ENCODE results near the gene SHLD1. TPM values are rescaled to one million over a fixed set of nuclear protein-coding genes. Genes with fewer than 3 reads are reported as not detected.

The SHLD1 gene
- total and polyA plus RNA-seq, 2 donors (not counting 1 experiment from before 2014, with no cell fraction given), result 3.3 to 4.2 TPM

DNA sequence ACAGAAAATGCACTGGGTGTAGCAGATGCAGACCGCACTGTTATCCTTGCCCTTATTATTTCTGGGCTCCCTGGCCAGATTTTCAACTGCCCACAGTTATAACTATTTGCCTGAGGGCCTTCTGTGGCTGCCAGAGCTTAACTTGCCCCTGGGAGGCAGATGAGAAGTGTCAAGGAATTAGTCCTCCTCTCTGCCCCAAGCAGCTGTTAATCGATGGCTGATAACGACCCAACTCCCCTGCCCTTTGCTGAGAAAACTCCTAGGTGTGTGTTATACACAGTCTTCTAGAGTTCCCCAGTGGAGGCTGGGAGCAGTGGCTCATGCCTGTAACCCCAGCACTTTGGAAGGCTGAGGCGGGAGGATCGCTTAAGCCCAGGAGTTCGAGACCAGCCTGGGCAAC lies 44.4 kb upstream of the SHLD1 start:
- Histone ChIP-seq H3K4me1 (ENCODE audit: control insufficient read depth, extremely low read depth, insufficient read depth, low read length) (no peaks in the 10 kb centered on the region), H3K79me2 (ENCODE audit: control insufficient read depth, insufficient read depth, low read length) (no peaks in the 10 kb centered on the region), H3K36me3 (ENCODE audit: control insufficient read depth, insufficient read depth, low read length) (no peaks in the 10 kb centered on the region), H3K4me3 (replicated peaks in 1 of 4; ENCODE audit: control extremely low read depth in 1 of 4, insufficient read depth in 1 of 4, low read depth in 3 of 4, low read length in 4 of 4) (no peak overlapping the region), H4K20me1 (ENCODE audit: control insufficient read depth, extremely low read depth, insufficient read depth, low read length) (no peaks in the 10 kb centered on the region), H3K27ac (ENCODE audit: insufficient read depth, low read length) (no peak overlapping the region), H3K9me3 (ENCODE audit: control insufficient read depth, insufficient read depth, low read depth, low read length) (no peaks in the 10 kb centered on the region), H3K9ac (ENCODE audit: insufficient read depth, low read length) (no peak overlapping the region), H2AFZ (ENCODE audit: low read length) (no peak overlapping the region), H3K27me3 (ENCODE audit: control insufficient read depth, insufficient read depth, low read length) (no peaks in the 10 kb centered on the region), H3K4me2 (ENCODE audit: extremely low read depth, insufficient read depth, low read length) (no peak overlapping the region)
- DNase-seq (ENCODE audit: low read depth in 2 of 2), result no peak
- TF ChIP-seq, protein P1, sequence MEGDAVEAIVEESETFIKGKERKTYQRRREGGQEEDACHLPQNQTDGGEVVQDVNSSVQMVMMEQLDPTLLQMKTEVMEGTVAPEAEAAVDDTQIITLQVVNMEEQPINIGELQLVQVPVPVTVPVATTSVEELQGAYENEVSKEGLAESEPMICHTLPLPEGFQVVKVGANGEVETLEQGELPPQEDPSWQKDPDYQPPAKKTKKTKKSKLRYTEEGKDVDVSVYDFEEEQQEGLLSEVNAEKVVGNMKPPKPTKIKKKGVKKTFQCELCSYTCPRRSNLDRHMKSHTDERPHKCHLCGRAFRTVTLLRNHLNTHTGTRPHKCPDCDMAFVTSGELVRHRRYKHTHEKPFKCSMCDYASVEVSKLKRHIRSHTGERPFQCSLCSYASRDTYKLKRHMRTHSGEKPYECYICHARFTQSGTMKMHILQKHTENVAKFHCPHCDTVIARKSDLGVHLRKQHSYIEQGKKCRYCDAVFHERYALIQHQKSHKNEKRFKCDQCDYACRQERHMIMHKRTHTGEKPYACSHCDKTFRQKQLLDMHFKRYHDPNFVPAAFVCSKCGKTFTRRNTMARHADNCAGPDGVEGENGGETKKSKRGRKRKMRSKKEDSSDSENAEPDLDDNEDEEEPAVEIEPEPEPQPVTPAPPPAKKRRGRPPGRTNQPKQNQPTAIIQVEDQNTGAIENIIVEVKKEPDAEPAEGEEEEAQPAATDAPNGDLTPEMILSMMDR (conservative IDR thresholded peaks at IDR 0.05 in 1 of 2, IDR thresholded peaks at IDR 0.05 in 1 of 2; ENCODE audit: low read depth in 1 of 2, low read length in 2 of 2), result no peak
- no peak for TF ChIP-seq EZH2 (IDR thresholded peaks at IDR 0.05; ENCODE audit: low read length, missing control alignments)

DNA sequence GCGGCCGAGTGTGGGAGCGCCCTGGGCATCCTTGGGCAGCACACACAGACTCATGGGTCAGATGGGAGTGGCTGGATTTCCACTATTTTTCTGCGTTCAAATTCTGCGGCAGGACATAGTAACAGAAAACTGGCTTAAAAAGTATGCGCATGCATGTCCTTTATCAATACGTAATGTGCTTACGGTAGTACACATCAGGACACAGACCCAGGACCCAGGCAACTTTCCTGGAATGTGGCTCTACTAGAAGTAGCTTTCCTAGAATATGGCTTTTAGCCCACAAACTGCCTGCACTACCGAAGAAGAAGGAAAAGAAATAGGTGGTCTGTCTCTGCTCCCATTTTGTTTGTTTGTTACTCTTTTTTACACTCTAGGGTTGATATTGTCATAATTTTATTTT lies 43.4 kb upstream of the SHLD1 start:
- H3K4me3 ChIP-seq (replicated peaks in 1 of 4; ENCODE audit: control extremely low read depth in 1 of 4, insufficient read depth in 1 of 4, low read depth in 3 of 4, low read length in 4 of 4), result no peak overlapping the region
- H3K9me3 ChIP-seq (ENCODE audit: control insufficient read depth, insufficient read depth, low read depth, low read length), result no peaks in the 10 kb centered on the region
- no peak overlapping the region for H3K27ac ChIP-seq (ENCODE audit: insufficient read depth, low read length)
- H3K4me1 ChIP-seq (ENCODE audit: control insufficient read depth, extremely low read depth, insufficient read depth, low read length), result no peaks in the 10 kb centered on the region
- no peak overlapping the region for H3K9ac ChIP-seq (ENCODE audit: insufficient read depth, low read length)
- no peak overlapping the region for H2AFZ ChIP-seq (ENCODE audit: low read length)
- no peak overlapping the region for H3K4me2 ChIP-seq (ENCODE audit: extremely low read depth, insufficient read depth, low read length)
- no peak for TF ChIP-seq EZH2 (IDR thresholded peaks at IDR 0.05; ENCODE audit: low read length, missing control alignments)
- TF ChIP-seq, protein P1 (conservative IDR thresholded peaks at IDR 0.05 in 1 of 2, IDR thresholded peaks at IDR 0.05 in 1 of 2; ENCODE audit: low read depth in 1 of 2, low read length in 2 of 2), result no peak
- H3K27me3 ChIP-seq (ENCODE audit: control insufficient read depth, insufficient read depth, low read length), result no peaks in the 10 kb centered on the region
- no peaks in the 10 kb centered on the region for H3K79me2 ChIP-seq (ENCODE audit: control insufficient read depth, insufficient read depth, low read length)
- DNase-seq (ENCODE audit: low read depth in 2 of 2), result no peak
- no peaks in the 10 kb centered on the region for H4K20me1 ChIP-seq (ENCODE audit: control insufficient read depth, extremely low read depth, insufficient read depth, low read length)
- H3K36me3 ChIP-seq (ENCODE audit: control insufficient read depth, insufficient read depth, low read length), result no peaks in the 10 kb centered on the region

DNA sequence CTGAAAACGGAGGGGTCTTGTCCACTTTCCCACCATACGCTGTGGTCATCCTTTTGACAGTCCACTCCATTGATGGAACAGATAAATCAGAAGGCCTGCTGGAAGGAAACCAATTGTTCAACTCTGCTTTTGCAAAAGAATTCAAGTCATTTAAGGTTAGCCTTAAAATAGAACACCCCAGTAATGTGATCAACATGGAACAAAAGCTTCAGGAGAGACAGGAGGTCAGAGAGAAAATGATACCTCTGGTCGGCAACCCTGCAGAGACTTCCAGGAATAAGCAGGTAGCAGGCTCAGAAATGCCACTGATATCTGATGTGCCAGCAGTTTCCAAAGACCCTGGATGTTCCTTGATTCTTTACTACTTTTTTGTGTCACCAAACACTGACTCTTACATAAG lies 39.6 kb upstream of the SHLD1 start:
- H3K4me3 ChIP-seq (replicated peaks in 1 of 4; ENCODE audit: control extremely low read depth in 1 of 4, insufficient read depth in 1 of 4, low read depth in 3 of 4, low read length in 4 of 4), result no peak overlapping the region

More for the DNA sequence above, 39.6 kb upstream of the SHLD1 start:
- no peaks in the 10 kb centered on the region for H3K36me3 ChIP-seq (ENCODE audit: control insufficient read depth, insufficient read depth, low read length)
- H3K9me3 ChIP-seq (ENCODE audit: control insufficient read depth, insufficient read depth, low read depth, low read length), result no peaks in the 10 kb centered on the region
- TF ChIP-seq, protein P1 (conservative IDR thresholded peaks at IDR 0.05 in 1 of 2, IDR thresholded peaks at IDR 0.05 in 1 of 2; ENCODE audit: low read depth in 1 of 2, low read length in 2 of 2), result no peak
- no peak for TF ChIP-seq EZH2 (IDR thresholded peaks at IDR 0.05; ENCODE audit: low read length, missing control alignments)
- no peaks in the 10 kb centered on the region for H4K20me1 ChIP-seq (ENCODE audit: control insufficient read depth, extremely low read depth, insufficient read depth, low read length)
- no peak overlapping the region for H2AFZ ChIP-seq (ENCODE audit: low read length)
- no peak for DNase-seq (ENCODE audit: low read depth in 2 of 2)
- peaks cover 4% of the 10 kb centered on the region for H3K27me3 ChIP-seq (ENCODE audit: control insufficient read depth, insufficient read depth, low read length)
- no peaks in the 10 kb centered on the region for H3K79me2 ChIP-seq (ENCODE audit: control insufficient read depth, insufficient read depth, low read length)
- no peak overlapping the region for H3K27ac ChIP-seq (ENCODE audit: insufficient read depth, low read length)
- no peaks in the 10 kb centered on the region for H3K4me1 ChIP-seq (ENCODE audit: control insufficient read depth, extremely low read depth, insufficient read depth, low read length)
- H3K4me2 ChIP-seq (ENCODE audit: extremely low read depth, insufficient read depth, low read length), result no peak overlapping the region
- H3K9ac ChIP-seq (ENCODE audit: insufficient read depth, low read length), result no peak overlapping the region
